Gastrocnemius medialis (tissue), 4 donors: ENCODE measurements around the gene UBE2V1. TPM values are rescaled to one million over a fixed set of nuclear protein-coding genes. Genes with fewer than 3 reads are reported as not detected.

Experiments used
- ATAC-seq, 2 donors: fragments of 150-250 bp; one replicate each; pipeline ENCODE4 v1.9.1; 2016
- DNase-seq, 2 donors: peaks; one replicate each; pipeline ENCODE4 v3.0.0-alpha.2; 2019
- H3K27ac ChIP-seq, 4 donors: fragments of 200-600 bp; sonication (generic); 1 replicate in 1 of 4; 2 replicates in 3 of 4; pipeline ENCODE4 v1.5.1; 2016 to 2018; ENCODE audit warnings: mild to moderate bottlenecking in 2 of 4, moderate library complexity in 1 of 4
- H3K27me3 ChIP-seq, 3 donors: fragments of 200-600 bp; sonication (generic) in 2 of 3; 1 replicate in 1 of 3; 2 replicates in 2 of 3; pipeline versions ENCODE4 v1.5.1 to v1.6.0; 2016 to 2019; ENCODE audit warnings: mild to moderate bottlenecking in 1 of 3, moderate library complexity in 1 of 3
- H3K36me3 ChIP-seq, 2 donors: fragments of 200-600 bp; sonication (generic) in 1 of 2; one replicate each; pipeline ENCODE4 v1.5.1; 2017 to 2018
- H3K4me1 ChIP-seq, 2 donors: fragments of 200-600 bp; sonication (generic) in 1 of 2; one replicate each; pipeline ENCODE4 v1.5.1; 2016 to 2017; ENCODE audit warnings: mild to moderate bottlenecking in 2 of 2
- H3K4me3 ChIP-seq, 4 donors: fragments of 200-600 bp; sonication (generic) in 3 of 4; 1 replicate in 1 of 4; 2 replicates in 3 of 4; pipeline ENCODE4 v1.5.1; 2016 to 2019; ENCODE audit warnings: mild to moderate bottlenecking in 2 of 4
- H3K9me3 ChIP-seq, 3 donors: fragments of 200-600 bp; sonication (generic) in 2 of 3; 1 replicate in 1 of 3; 2 replicates in 2 of 3; pipeline ENCODE4 v1.5.1; 2016 to 2019
- CTCF ChIP-seq, 5 experiments: fragments of 450-650 bp in 3 of 5; fragments of 200-600 bp in 2 of 5; sonication (generic) in 2 of 5; IDR thresholded peaks in 4 of 5; conservative IDR thresholded peaks in 1 of 5; 1 replicate in 4 of 5; 2 replicates in 1 of 5; pipeline ENCODE4 v1.5.1; 2016 to 2019; ENCODE audit warnings: antibody characterized with exemption in 5 of 5, mild to moderate bottlenecking in 3 of 5, moderate library complexity in 3 of 5
- POLR2A ChIP-seq, 2 donors: fragments of 450-650 bp; IDR thresholded peaks; one replicate each; pipeline ENCODE4 v1.6.1; 2017; ENCODE audit warnings: antibody characterized with exemption in 2 of 2, mild to moderate bottlenecking in 2 of 2, moderate library complexity in 2 of 2
- in situ Hi-C, 4 donors: fragments of 200-750 bp; cut with MboI; loops; one replicate each; pipeline versions ENCODE4 v1.15.0 to v1.8.0; 2017; ENCODE audit warnings: low sequenced_read_pairs in 4 of 4
- intact Hi-C: fragments of 100-400 bp; cut with DNase I; formaldehyde crosslinking; loops from one replicate; pipeline ENCODE4 v1.15.1; 2023; ENCODE audit warnings: low total_unique reads
- total RNA-seq, 4 donors: library from RNA; depleted of rRNA; stranded (reverse); fragments of >200 nt; gene quantifications; one replicate each; pipeline versions ENCODE4 v1.1.0 to v1.2.3, GENCODE V29; 2016

UBE2V1 gene
- total RNA-seq, 4 donors from 2014 or later: 37.6 to 58.5 (median 46.9) TPM

GRCh38 chr20:50058662-50059402, 54.1 kb downstream of the UBE2V1 start:
- Histone ChIP-seq H3K4me3 (no peak overlapping the region), H3K36me3 (no peaks in the 10 kb centered on the region), H3K9me3 (no peaks in the 10 kb centered on the region), H3K27me3 (no peaks in the 10 kb centered on the region), H3K4me1 (peaks cover 6 to 9% of the 10 kb centered on the region in 2 donors), H3K27ac (no peak overlapping the region)
- ATAC-seq: no peak
- in situ Hi-C loops: loop anchor here in 1 of 4 donors (10.0 kb wide), 1 partner anchor 64 kb away; no protein-coding TSS in a partner anchor
- intact Hi-C loops: no loop called here
- no peak for DNase-seq
- TF ChIP-seq CTCF (IDR thresholded peaks at IDR 0.05 in 4 of 5, conservative IDR thresholded peaks at IDR 0.05 in 1 of 5): no peak
- no peak for TF ChIP-seq POLR2A (IDR thresholded peaks at IDR 0.05)

GRCh38 chr20:50057714-50058053, 55.3 kb downstream of the UBE2V1 start:
- Histone ChIP-seq H3K27ac (no peak overlapping the region), H3K4me3 (no peak overlapping the region), H3K36me3 (no peaks in the 10 kb centered on the region), H3K9me3 (no peaks in the 10 kb centered on the region), H3K27me3 (no peaks in the 10 kb centered on the region), H3K4me1 (peaks cover 6 to 9% of the 10 kb centered on the region in 2 donors)
- in situ Hi-C loops: loop anchor here in 1 of 4 donors (10.0 kb wide), 1 partner anchor 63 kb away; no protein-coding TSS in a partner anchor
- DNase-seq (no peak), ATAC-seq (no peak)
- TF ChIP-seq POLR2A (IDR thresholded peaks at IDR 0.05) (no peak), CTCF (IDR thresholded peaks at IDR 0.05 in 4 of 5, conservative IDR thresholded peaks at IDR 0.05 in 1 of 5) (no peak)
- intact Hi-C loops: no loop called here

- peaks cover 6 to 9% of the 10 kb centered on the region in 2 donors for H3K4me1 ChIP-seq
- intact Hi-C loops: no loop called here
- no peak for ATAC-seq
These were observed 55.8 kb downstream of the UBE2V1 start for GRCh38 chr20:50056951-50057713.

GRCh38 chr20:50056408-50056926, 56.5 kb downstream of the UBE2V1 start:
- H3K9me3 ChIP-seq: no peaks in the 10 kb centered on the region
- no peaks in the 10 kb centered on the region for H3K27me3 ChIP-seq
- ATAC-seq (no peak), DNase-seq (no peak)
- in situ Hi-C loops: loop anchor here in 1 of 4 donors (10.0 kb wide), 1 partner anchor 62 kb away; no protein-coding TSS in a partner anchor
- H3K4me3 ChIP-seq: no peak overlapping the region
- H3K36me3 ChIP-seq: no peaks in the 10 kb centered on the region
- peaks cover 6 to 9% of the 10 kb centered on the region in 2 donors for H3K4me1 ChIP-seq
- TF ChIP-seq CTCF (IDR thresholded peaks at IDR 0.05 in 4 of 5, conservative IDR thresholded peaks at IDR 0.05 in 1 of 5) (no peak), POLR2A (IDR thresholded peaks at IDR 0.05) (no peak)
- no peak overlapping the region for H3K27ac ChIP-seq
- intact Hi-C loops: no loop called here

More at GRCh38 chr20:50056951-50057713, 55.8 kb downstream of the UBE2V1 start:
- Histone ChIP-seq H3K36me3 (no peaks in the 10 kb centered on the region), H3K4me3 (no peak overlapping the region), H3K27ac (no peak overlapping the region), H3K9me3 (no peaks in the 10 kb centered on the region), H3K27me3 (no peaks in the 10 kb centered on the region)
- DNase-seq: no peak
- TF ChIP-seq CTCF (IDR thresholded peaks at IDR 0.05 in 4 of 5, conservative IDR thresholded peaks at IDR 0.05 in 1 of 5) (no peak), POLR2A (IDR thresholded peaks at IDR 0.05) (no peak)
- in situ Hi-C loops: loop anchor here in 1 of 4 donors (10.0 kb wide), 1 partner anchor 62 kb away; no protein-coding TSS in a partner anchor
